ENCODE data around the gene ATP6V0C. TPM values are rescaled to one million over a fixed set of nuclear protein-coding genes. Genes with fewer than 3 reads are reported as not detected.

The ATP6V0C gene
- total RNA-seq, 2 experiments from 2014 or later, result 111 to 115 TPM

DNA sequence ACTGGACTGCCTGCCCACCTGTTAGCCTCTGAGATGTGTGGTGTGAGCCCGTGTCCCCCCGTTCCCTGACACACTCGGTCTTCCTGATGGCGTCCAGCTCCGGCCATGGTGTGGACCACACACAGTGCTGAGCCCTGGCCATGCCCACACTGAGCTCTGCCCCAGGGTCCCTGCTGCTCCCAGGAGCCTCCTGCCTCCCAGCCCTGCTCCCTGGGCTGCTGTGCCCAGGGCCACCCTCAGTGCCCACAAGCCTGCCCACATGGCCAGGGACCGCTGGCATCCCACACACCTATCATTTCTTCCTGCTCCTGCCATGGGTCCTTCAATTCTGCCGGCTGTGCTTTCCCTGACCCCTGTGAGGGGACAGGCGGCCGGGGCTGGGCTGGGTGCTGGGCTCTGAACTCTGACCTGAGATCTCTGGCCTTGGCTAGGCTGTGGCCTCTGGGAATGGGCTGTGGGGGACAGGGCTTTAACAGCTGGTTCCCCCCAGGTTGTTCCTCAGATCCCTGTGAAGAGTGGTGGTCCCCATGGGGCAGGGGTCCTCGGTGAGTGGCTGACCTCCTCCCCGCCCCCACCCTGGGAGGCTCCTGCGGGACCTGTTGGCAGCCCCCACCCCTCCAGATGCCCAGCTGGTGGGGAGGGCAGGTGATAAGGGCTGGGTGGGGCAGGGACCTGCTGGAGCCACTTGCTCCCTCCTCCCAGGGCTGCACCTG, 13.5 kb downstream of the ATP6V0C start:
- no peaks in the 10 kb centered on the region for H3K9me3 Mint-ChIP-seq
- H3K27ac Mint-ChIP-seq, result no peak overlapping the region
- intact Hi-C loops (cut with micrococcal nuclease), result no loop called here
- H3K4me3 Mint-ChIP-seq, result no peak overlapping the region
- ChIA-PET CTCF (no interaction called here), POLR2A (no interaction called here)
- H3K27me3 Mint-ChIP-seq, result no peaks in the 10 kb centered on the region
- H3K36me3 Mint-ChIP-seq, result peaks cover 10% of the 10 kb centered on the region
- DNase-seq, result no peak
- peaks cover 10% of the 10 kb centered on the region for H3K4me1 Mint-ChIP-seq (ENCODE audit: low read depth)

DNA sequence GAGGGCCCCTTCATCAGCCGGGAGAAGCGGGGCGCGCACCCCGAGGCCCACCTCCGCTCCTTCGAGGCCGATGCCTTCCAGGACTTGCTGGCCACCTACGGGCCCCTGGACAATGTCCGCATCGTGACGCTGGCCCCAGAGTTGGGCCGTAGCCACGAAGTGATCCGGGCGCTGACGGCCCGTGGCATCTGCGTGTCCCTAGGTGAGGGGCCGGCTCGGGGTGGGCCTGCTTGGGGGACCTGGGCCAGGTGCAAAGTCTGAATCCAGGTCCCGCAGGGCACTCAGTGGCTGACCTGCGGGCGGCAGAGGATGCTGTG, 14.0 kb downstream of the ATP6V0C start:
- Mint-ChIP-seq H3K4me3 (no peak overlapping the region), H3K4me1 (ENCODE audit: low read depth) (peaks cover 10% of the 10 kb centered on the region), H3K27ac (no peak overlapping the region), H3K36me3 (peaks cover 10% of the 10 kb centered on the region), H3K27me3 (no peaks in the 10 kb centered on the region), H3K9me3 (no peaks in the 10 kb centered on the region)
- no peak for DNase-seq
- CTCF ChIA-PET, result no interaction called here
- POLR2A ChIA-PET, result no interaction called here
- intact Hi-C loops (cut with micrococcal nuclease), result no loop called here

DNA sequence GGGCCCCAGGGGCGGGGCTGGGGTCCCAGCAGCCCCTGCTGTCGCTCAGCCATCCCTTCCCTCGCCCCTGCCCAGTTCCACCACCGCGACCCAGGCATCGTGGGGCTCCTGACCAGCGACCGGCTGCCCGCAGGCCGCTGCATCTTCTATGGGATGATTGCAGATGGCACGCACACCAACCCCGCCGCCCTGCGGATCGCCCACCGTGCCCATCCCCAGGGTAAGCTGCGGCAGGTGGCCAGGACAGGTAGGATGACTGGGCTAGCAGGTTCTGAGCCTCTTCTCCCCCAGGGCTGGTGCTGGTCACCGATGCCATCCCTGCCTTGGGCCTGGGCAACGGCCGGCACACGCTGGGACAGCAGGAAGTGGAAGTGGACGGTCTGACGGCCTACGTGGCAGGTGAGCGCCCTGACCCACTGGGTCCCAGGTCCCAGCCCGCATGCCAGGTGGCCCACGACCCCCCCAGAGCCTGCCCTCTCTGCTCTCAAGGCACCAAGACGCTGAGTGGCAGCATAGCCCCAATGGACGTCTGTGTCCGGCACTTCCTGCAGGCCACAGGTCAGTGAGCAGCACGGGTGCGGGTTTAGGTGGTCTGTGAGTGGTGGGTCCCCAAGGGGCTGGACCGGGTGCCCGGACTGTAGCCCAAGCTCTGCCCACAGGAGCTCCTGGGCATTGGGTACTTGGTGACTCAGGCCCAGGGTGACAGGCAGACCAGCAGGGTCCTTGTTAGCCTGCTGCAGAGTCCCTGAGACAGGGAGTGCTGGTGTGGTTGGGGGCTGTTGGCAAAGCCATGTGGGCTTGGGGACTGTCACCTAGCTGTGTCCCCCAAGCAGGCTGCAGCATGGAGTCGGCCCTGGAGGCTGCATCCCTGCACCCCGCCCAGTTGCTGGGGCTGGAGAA, 14.7 kb downstream of the ATP6V0C start:
- H3K9me3 Mint-ChIP-seq, result no peaks in the 10 kb centered on the region
- CTCF ChIA-PET, result interaction anchor here (0.6 kb wide), 1 partner anchor 28 kb away, joined by 3 read pairs; no protein-coding TSS in a partner anchor
- H3K27me3 Mint-ChIP-seq, result no peaks in the 10 kb centered on the region
- intact Hi-C loops (cut with micrococcal nuclease), result no loop called here
- POLR2A ChIA-PET, result no interaction called here
- no peak overlapping the region for H3K4me3 Mint-ChIP-seq
- DNase-seq, result no peak
- H3K4me1 Mint-ChIP-seq (ENCODE audit: low read depth), result peaks cover 12% of the 10 kb centered on the region
- peaks cover 10% of the 10 kb centered on the region for H3K36me3 Mint-ChIP-seq
- H3K27ac Mint-ChIP-seq, result no peak overlapping the region

DNA sequence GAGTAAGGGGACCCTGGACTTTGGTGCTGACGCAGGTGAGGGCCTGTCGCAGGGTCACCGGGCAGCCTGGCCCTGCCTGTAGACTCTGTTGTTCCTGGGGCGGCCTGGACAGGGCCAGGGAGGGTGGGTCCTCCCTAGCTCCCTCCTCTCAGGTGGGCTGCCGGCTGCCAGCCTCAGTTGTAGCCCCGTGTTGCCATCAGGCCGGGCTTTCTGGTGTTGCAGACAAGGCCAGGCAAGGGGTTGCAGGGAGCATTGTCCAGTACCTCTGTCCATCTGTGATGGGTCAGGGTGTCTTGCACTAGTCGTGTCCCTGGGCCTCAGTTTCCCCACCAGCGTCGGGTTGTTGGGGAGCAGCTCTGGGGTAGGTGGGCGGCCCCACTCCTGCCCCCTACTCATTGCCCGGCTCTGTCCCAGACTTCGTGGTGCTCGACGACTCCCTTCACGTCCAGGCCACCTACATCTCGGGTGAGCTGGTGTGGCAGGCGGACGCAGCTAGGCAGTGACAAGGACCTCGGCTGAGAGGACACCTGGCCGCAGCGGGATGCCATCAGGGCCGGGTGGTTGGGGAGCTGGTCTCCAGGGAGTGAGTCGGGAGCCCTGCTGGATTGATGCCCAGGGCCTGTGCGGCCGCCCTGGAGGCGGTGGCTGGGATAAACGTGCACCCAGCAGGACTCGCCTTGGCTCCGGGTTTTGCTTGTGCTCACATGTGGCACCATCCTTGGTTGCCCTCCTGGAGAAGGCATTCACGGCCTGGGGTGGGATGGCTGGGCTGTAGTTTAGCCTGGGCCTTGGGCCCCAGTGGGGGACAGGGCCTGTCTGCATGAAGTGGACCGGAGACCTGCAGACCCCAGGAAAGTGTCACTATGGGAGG, 15.5 kb downstream of the ATP6V0C start:
- ChIA-PET POLR2A (interaction anchor here (5.1 kb wide), 1 partner anchor 10 kb away, joined by 43 read pairs; the partner anchor contains the start of gene AMDHD2), CTCF (no interaction called here)
- H3K4me1 Mint-ChIP-seq (ENCODE audit: low read depth), result peaks cover 17% of the 10 kb centered on the region
- no peaks in the 10 kb centered on the region for H3K27me3 Mint-ChIP-seq
- H3K4me3 Mint-ChIP-seq, result no peak overlapping the region
- H3K9me3 Mint-ChIP-seq, result no peaks in the 10 kb centered on the region
- no peak for DNase-seq
- H3K27ac Mint-ChIP-seq, result no peak overlapping the region
- H3K36me3 Mint-ChIP-seq, result peaks cover 8% of the 10 kb centered on the region
- intact Hi-C loops (cut with micrococcal nuclease), result no loop called here

DNA sequence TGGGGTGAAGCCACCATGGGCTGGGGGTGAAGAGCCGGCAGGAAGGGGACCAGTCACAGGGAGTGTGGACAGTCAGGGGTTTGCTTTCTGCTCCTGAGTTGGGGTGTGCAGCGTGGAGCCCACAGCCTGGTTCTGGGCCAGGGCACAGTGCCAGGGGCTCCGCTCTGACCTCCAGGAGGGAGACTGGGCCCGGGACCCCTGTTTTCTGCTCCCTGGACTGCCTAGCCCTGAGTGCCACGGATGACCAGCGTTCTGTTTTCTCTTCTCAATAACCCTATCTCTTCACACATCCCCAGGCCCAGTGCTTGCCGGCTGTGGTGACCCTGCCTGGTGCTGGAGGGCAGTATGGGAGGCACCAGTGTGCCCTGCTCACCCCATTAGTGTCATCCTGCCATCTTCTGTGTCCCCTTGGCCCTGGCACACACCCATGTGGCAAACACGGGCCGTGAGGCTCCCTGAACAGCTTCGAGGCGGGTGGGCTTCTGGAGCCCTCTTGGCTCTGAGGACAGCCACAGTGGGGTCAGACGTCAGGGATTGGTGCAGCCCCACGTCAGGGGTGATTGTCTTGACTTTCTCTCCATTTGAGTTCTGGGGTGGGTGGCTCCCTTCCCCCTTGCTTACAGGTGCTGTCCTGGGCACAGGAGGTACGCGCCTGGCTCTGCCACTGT, 16.3 kb downstream of the ATP6V0C start:
- intact Hi-C loops (cut with micrococcal nuclease), result no loop called here
- peaks cover 2% of the 10 kb centered on the region for H3K36me3 Mint-ChIP-seq
- no peak for DNase-seq
- POLR2A ChIA-PET, result interaction anchor here (1.6 to 5.1 kb wide), 2 partner anchors 11 to 16 kb away, joined by 6 to 43 read pairs; partner anchors contain the start of genes AMDHD2 and ATP6V0C
- no peaks in the 10 kb centered on the region for H3K27me3 Mint-ChIP-seq
- H3K9me3 Mint-ChIP-seq, result no peaks in the 10 kb centered on the region
- peaks cover 15% of the 10 kb centered on the region for H3K4me1 Mint-ChIP-seq (ENCODE audit: low read depth)
- no peak overlapping the region for H3K4me3 Mint-ChIP-seq
- H3K27ac Mint-ChIP-seq, result no peak overlapping the region
- CTCF ChIA-PET, result no interaction called here

DNA sequence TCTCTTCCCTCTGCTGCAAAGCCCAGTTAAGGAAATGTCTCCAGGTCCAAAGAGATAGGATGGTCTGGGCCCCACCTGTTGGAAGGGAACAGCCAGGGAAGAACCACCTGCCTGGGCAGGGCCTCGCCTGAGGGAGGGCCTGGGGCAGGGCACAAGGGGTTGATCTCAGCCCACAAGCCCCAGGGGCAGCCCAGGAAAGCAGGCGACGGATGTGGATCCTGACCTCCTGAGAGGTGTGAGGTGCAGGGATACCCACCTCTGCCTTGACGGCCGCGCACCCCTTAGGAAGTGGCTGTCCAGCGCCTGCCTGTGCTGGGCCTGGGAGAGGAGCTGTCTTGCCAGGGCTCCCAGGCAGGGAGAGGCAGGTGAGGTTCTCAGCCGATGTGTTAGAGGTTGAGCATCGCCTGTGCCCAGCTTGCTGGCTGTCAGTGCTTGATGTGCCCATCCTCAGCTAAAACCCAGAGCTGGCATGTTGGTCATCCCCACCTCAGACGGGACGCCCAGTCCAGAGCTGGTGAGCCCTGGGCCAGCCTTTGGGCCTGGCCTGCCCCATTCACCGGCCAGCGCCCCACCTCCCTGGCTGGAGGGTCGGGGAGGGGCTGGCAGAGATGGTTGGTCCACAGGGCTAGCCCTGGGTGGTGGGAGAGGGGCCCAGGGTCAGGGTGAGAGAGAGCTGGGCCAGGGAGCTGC, 17.0 kb downstream of the ATP6V0C start:
- ChIA-PET CTCF (interaction anchor here (0.8 to 1.5 kb wide), 2 partner anchors 11 to 29 kb away, joined by 4 to 5 read pairs; partner anchors contain the start of gene AMDHD2), POLR2A (interaction anchor here (1.6 to 5.1 kb wide), 2 partner anchors 11 to 16 kb away, joined by 6 to 43 read pairs; partner anchors contain the start of genes AMDHD2 and ATP6V0C)
- Mint-ChIP-seq H3K4me1 (ENCODE audit: low read depth) (peaks cover 15% of the 10 kb centered on the region), H3K27ac (peak overlapping the region; percentile 94), H3K9me3 (no peaks in the 10 kb centered on the region), H3K36me3 (peaks cover 2% of the 10 kb centered on the region), H3K27me3 (no peaks in the 10 kb centered on the region), H3K4me3 (peak overlapping the region; percentile 91)
- intact Hi-C loops (cut with micrococcal nuclease), result no loop called here
- DNase-seq, result no peak

DNA sequence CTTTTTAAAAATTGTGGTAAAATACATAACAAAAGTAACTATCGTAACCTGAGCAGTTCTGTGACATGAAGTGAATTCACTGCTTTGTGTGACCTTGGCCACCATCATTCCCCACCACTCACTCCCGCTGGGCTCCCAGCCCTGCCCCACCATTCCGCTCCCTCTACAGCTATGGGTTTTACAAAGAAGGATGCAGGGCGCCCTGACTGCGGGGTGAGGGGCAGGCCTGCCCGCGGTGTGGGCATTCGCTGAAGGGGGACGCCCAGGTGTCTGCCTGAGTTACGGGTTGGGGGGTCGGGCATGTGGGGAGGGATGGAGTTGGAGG, 17.6 kb downstream of the ATP6V0C start, which contains the start of gene CEMP1:
TSS of gene CEMP1 (minus strand) at position 38 of the 325 bp plus-strand sequence. CDS start 335 bp downstream, outside the sequence.
- Mint-ChIP-seq H3K4me3 (peak within 1 kb of the TSS; percentile 91), H3K36me3 (peaks cover under 1% of the 10 kb centered on the region), H3K27me3 (no peaks in the 10 kb centered on the region), H3K9me3 (no peaks in the 10 kb centered on the region), H3K27ac (peak within 1 kb of the TSS; percentile 94), H3K4me1 (ENCODE audit: low read depth) (peaks cover 16% of the 10 kb centered on the region)
- intact Hi-C loops (cut with micrococcal nuclease), result no loop called here
- no peak for DNase-seq
- POLR2A ChIA-PET, result interaction anchor here (1.6 to 5.1 kb wide), 2 partner anchors 12 to 17 kb away, joined by 6 to 43 read pairs; partner anchors contain the start of genes AMDHD2 and ATP6V0C
- CTCF ChIA-PET, result interaction anchor here (0.8 to 1.5 kb wide), 2 partner anchors 11 to 30 kb away, joined by 4 to 5 read pairs; partner anchors contain the start of gene AMDHD2

DNA sequence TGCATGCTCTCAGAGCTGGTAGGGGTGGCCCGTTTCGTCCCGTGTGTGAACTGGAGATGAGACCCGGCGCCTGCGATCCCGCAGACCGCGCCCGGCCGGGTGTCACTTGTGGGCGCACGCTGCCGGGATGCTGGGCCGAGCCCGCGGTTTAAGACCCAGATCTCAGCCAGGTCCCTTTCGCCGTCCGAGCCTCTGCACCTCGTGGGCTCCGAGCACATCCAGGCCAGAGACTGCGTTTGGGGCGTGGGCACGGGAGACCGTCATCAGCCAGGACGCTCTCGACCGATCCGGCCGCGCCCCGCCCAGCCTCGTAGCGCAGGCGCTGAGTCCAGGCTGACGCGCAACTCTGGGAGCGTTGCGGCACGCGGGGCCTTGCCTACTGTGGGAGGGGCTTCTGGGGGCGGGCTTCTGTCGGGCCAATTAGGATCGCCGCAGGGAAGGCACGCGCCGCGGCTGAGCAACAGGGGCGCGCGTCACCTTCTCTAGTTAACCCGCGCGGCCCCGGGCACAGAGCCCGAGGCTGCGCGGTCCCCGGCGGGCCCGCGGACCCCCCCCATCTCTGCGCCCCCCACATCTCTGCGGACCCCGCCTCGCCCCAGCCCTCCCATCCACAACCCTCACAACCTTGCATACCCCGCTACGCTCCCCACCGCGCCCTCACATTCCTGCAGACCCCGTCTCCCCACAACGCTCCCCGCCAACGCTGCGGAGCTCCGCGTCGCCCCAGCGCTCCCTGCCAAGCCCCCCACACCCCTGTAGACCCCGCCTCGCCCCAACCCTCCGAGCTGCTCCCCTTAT, 18.1 kb downstream of the ATP6V0C start:
- intact Hi-C loops (cut with micrococcal nuclease), result loop anchor here (2.0 kb wide), 1 partner anchor 19 kb away; the partner anchor contains the start of gene ATP6V0C
- CTCF ChIA-PET, result interaction anchor here (0.8 to 1.5 kb wide), 2 partner anchors 12 to 31 kb away, joined by 4 to 5 read pairs; partner anchors contain the start of gene AMDHD2
- Mint-ChIP-seq H3K36me3 (no peaks in the 10 kb centered on the region), H3K27ac (peak overlapping the region; percentile 94), H3K4me1 (ENCODE audit: low read depth) (peaks cover 17% of the 10 kb centered on the region), H3K4me3 (peak overlapping the region; percentile 91), H3K27me3 (no peaks in the 10 kb centered on the region), H3K9me3 (no peaks in the 10 kb centered on the region)
- POLR2A ChIA-PET, result interaction anchor here (0.5 to 5.1 kb wide), 6 partner anchors 12 to 391 kb away, joined by 3 to 43 read pairs (median 6); partner anchors contain the start of genes AMDHD2, ATP6V0C, TEDC2 and TRAF7
- peak; percentile 99 for DNase-seq

DNA sequence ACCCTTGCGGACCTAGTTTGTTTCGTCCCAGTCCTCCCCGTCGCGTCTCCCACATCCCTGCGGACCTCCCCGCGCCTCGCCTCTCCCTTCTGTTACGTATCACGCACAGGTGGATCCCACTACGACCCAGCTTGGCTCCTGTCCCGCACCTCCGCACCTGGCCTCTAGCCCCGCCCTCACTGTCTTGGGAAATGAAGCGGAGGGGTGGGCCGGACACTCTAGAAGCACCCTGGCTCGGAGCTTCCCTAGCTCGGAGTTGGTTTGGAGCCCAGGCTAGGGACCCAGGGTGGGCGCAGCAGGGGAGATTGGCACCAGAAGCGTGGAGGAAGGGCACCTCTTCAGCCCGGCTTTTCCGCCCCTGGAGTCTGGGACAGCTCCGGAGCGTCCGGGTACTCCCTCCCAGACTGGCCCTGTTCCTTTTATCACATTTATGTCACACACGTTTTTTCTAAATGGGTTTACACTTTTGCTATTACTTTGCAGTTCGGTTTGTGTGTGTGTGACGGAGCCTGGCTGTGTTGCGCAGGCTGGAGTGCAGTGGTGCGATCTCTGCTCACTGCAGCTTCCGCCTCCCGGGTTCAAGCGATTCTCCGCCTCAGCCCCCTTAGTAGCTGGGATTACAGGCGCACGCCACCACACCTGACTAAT, 18.9 kb downstream of the ATP6V0C start:
- ChIA-PET POLR2A (interaction anchor here (0.5 to 5.1 kb wide), 6 partner anchors 13 to 640 kb away, joined by 3 to 43 read pairs (median 4); partner anchors contain the start of genes AMDHD2, ATP6V0C, TEDC2 and TRAF7), CTCF (interaction anchor here (1.3 to 1.5 kb wide), 2 partner anchors 12 to 31 kb away, joined by 4 to 5 read pairs; no protein-coding TSS in a partner anchor)
- no peaks in the 10 kb centered on the region for H3K9me3 Mint-ChIP-seq
- H3K4me3 Mint-ChIP-seq, result peak overlapping the region; percentile 91
- intact Hi-C loops (cut with micrococcal nuclease), result loop anchor here (2.0 kb wide), 1 partner anchor 20 kb away; the partner anchor contains the start of gene ATP6V0C
- DNase-seq, result peak; percentile 87
- peak overlapping the region; percentile 94 for H3K27ac Mint-ChIP-seq
- peaks cover 23% of the 10 kb centered on the region for H3K4me1 Mint-ChIP-seq (ENCODE audit: low read depth)
- H3K36me3 Mint-ChIP-seq, result no peaks in the 10 kb centered on the region
- no peaks in the 10 kb centered on the region for H3K27me3 Mint-ChIP-seq

Data from activated CD4-positive, alpha-beta memory T cell treated with anti-CD3 and anti-CD28 coated beads for 36 hours (primary cell).